ENCODE results near the gene TBC1D21.
"Not testable (repeated sequence)": the region's sequence is repeated elsewhere in the genome, so short reads cannot be mapped to it uniquely, and the experiment has no call there.

The TBC1D21 gene

DNA sequence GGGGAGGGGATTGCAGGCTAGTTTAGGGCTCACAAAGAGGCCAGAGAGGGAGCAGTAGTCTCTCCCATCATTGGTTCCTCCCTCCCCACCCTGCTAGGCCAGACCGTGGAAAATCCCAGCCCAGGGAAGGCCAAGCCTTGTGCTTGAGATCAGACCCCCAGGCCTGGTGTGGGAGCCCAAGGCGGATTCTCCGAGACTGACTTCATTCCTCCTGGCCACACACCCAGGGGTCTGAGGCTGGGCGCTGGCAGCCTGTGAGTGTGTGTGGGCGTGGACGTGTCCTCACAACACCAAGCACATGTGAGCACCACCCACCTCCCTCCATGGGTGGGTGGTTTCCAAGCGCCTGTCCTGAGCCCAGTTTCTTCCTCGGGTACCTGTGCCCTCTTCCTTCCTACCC is 57.0 kb downstream of the TBC1D21 start:
- no peak for DNase-seq (ENCODE audit: low read depth in 3 of 3)

DNA sequence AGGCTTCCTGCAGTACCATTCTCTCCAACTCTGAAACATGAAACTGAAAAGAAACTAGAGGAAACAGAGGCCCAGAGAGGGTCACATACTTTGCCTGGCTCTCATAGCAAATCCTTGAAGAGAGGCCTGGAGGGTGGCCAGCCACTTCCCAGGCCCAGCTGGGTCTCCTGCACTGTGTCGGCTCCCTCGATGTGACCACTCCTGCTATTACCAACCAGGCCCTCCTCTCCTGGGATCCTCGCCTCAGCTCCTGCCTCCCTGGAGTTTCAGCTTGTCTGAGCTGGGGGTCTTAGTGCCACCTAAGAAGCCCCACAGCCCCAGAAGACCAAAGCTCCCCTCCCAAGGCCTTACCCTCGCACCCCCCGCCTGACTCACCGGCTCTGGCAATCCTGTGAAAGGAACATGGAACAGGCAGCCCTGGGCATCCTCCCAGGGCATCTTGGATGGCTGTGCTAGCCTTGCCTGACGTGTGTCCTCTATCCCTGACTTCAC is 57.5 kb downstream of the TBC1D21 start:
- DNase-seq (ENCODE audit: low read depth in 3 of 3), result no peak

DNA sequence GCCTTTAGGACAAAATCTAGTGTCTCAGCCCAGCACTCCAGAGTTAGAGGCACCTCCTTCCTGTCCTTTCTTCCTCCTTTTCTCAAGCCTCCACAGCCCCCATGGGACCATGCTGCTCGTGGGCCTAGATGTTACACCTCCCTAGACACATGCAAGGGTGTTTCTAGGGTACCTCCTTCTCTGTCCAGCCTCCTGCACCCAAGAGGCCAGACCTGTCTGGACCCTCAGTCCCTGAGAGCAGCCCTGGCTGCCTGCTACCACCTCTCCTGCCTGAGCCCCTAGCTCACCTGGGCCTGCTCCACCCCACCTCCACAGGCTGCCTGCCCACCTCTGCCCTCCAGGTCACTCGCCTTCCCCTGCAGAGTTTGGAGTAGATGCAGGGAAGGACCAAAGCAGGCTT is 58.1 kb downstream of the TBC1D21 start:
- no peak for DNase-seq (ENCODE audit: low read depth in 3 of 3)

DNA sequence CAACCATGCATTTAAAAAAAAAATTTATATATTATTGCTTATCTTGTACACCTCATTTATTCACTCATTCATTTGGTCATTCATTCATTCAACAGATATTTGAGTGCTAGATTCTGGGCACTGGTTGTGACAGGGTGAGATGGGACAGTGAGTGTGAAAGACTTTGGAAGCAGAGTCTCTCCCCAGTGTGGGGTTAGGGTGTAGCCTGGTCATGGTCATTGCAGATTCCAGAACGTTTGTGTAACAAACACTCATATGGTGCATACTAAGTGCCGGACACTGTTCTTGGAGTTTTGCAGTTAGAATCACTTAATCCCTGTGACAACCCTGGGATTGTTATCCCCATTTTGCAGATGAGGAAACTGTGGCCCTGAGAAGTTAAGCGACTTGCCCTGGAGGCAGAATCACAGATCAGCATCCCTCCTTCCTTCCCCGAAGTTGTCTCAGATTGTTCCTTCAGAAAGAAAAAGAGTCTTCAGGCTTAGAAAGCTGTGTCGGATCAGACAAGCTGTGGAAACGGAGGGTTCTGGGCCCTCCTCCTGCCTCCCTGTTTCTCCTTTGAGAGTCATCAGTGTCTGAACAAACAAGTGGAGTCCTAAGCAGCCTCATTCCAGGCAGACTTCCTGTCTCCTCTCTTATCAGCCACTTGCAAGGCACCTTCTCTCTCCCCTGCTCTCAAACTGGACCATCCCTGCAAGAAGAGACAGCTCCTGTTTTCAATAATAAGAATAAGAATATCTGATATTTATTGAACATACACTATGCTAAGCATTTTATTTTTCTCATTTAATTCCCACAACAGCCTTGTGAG is 59.2 kb downstream of the TBC1D21 start:
- no peak for DNase-seq (ENCODE audit: low read depth in 3 of 3)

DNA sequence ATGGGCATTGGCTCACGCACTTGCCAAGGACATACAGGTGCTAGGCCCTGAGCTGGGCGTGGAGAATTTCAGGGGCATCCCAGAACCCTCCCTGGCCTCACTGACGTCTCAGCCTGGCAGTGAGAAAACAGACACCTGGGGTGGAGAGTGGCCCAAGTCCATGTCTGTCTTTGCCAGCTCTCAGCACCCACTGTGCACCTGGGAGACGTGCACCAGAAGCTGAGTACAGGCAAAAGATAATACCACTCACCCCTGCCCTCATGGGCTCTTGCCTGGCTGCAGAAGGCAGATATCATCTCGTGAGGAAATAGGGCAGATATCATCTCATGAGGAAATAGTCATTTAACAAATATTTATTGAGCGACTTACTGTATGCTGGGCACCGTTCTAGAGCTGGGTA is 60.9 kb downstream of the TBC1D21 start:
- DNase-seq (ENCODE audit: low read depth in 3 of 3), result no peak

DNA sequence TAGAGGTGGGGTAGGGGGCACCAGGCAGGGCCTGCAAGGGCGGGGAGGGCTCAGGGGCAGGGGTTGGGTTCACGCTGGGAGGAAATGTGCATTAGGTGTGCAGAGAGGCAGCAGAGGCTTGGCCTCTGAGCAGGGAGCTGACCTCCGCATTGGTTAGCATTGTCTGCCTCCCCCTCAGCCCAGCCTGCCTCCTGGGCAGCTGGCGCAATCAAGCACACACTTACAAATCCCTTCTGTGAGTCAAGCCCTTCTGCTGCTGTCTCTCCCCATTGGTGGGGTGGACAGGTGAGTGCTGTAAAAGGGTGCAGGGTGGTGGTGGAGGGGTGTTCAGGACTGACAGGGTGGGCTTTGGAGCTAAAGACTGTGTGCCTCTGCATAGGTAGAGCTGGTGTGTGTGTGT is 62.2 kb downstream of the TBC1D21 start:
- DNase-seq (ENCODE audit: low read depth in 3 of 3), result no peak

DNA sequence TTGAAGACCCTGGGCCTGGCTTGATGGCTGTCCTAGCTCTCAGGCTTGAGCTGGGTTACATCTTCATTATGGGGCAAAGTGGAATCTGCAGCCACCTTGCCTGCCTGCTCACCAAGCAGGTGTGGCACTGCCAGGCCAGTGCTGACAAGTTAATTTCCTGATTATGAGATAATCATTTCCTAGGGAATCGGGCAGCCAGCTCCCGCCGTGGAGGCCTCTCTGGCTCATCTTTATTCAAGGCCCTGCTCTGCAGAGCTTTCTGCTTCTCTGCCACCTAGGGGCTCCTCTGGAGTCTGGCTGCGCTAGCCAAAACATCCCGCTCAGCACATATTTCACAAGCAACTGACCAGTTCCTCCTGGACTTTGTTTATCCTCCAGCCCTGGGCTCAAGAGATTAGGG is 62.8 kb downstream of the TBC1D21 start:
- no peak for DNase-seq (ENCODE audit: low read depth in 3 of 3)

DNA sequence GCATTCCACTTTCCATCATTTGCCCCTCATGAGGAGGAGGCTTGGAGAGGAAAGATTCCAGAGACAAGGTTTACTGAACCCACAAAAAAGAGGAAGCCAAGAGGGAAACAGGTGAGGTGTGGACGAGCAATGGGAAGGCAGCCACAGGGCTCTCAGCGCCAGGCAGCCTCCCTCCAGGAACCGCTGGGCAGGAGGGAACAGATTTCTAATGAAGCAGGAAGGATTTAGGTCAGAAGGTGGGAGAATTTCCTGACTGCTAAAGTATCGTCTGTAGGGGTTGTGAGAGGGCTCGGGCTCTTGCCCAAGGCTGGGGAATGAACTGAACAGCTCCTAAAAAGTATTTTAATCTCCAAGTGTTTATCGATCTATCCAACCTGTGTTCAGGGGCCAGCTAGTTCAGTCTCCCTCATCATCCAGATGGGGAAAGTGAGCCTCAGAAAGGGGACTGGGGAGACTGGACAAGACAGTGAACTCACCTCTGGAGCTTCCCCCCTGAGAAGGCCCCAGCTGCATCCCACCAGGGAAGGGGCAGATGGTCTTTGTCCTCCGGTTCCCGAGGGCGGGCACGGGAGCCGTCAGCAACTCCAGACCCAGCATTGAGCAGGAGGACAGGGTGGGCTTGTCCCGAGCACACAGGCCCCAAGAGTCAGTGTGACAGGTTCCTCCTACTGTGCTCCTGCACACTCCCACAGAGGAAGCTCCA is 63.4 kb downstream of the TBC1D21 start:
- no peak for DNase-seq (ENCODE audit: low read depth in 3 of 3)

DNA sequence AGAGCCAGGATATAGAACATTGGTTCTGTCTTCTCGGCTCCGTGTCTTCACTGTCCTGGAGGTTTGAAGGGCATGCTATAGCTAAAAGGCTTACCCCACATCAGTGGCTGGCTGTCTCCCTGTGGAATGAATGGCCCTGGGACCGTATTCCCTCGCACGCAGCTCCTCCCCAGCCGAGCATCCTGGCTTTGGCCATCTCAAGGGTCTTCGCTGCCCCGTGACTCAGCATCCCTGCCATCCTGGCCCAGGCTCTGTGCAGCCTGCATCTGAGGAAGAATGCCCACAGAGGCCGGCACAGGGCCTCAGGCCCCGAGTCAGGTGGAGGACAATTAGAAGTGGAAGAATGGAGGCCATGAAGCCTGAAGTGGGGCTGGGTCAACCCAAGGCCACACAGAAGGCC is 63.9 kb downstream of the TBC1D21 start:
- no peak for DNase-seq (ENCODE audit: low read depth in 3 of 3)

DNA sequence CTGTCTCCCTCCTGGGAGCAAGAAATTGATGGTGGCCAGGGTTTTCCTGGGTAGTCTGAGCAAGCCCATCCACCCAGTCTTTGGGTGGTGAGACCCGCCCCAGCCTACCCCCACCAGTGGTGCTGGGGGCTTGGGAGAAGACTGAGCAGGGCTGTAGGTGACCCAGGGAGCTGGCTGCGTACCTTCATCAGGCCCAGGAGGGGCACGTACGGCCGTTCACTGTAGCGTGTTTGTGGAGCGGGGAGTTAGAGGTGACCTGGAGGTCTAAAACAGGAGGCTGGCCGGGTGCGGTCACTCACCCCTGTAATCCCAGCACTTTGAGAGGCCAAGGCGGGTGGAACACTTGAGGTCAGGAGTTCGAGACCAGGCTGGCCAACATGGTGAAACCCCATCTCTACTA is 64.4 kb downstream of the TBC1D21 start:
- no peak for DNase-seq (ENCODE audit: low read depth in 3 of 3)

DNA sequence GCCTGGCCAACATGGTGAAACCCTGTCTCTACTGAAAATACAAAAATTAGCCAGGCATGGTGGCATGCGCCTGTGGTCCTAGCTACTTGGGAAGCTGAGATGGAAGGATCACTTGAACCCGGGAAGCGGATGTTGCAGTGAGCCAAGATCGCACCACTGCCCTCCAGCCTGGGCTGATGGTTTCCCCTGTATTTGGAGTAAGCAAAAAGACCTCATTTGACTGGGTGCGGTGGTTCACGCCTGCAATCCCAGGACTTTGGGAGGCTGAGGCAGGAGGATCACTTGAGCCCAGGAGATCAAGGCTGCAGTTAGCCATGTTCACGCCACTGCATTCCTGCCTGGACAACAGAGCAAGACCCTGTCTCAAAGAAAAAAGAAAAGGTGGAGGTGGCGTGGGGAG is 65.2 kb downstream of the TBC1D21 start:
- DNase-seq (ENCODE audit: low read depth in 3 of 3), result not testable (repeated sequence)

All from stimulated activated CD4-positive, alpha-beta T cell treated with anti-CD3 and anti-CD28 coated beads, TNF-alpha, amount 100 ng/mL, for 48 hours (primary cell).